Loucy (cell line): ENCODE measurements around the gene PRMT2.

ENCODE experiments used
- H2AFZ ChIP-seq: fragments of 200-600 bp; sonication (generic); 2 replicates; pipeline ENCODE4 v1.6.0; 2016; ENCODE audit warnings: antibody characterized with exemption, mild to moderate bottlenecking, low read length, moderate library complexity
- H3F3A ChIP-seq: fragments of 200-600 bp; 2 replicates; pipeline ENCODE4 v1.6.0; 2016; ENCODE audit warnings: antibody characterized with exemption, low read depth, mild to moderate bottlenecking
- H3K27me3 ChIP-seq: fragments of 200-600 bp; sonication (generic); 2 replicates; pipeline ENCODE4 v1.6.1; 2014; ENCODE audit warnings: low read length, mild to moderate bottlenecking; ENCODE audit not compliant: insufficient read depth, poor library complexity, severe bottlenecking
- H3K36me3 ChIP-seq: fragments of 200-600 bp; sonication (generic); 2 replicates; pipeline ENCODE4 v1.6.1; 2016; ENCODE audit warnings: low read length; ENCODE audit not compliant: insufficient read depth
- H3K4me1 ChIP-seq: fragments of 200-600 bp; sonication (generic); 2 replicates; pipeline ENCODE4 v1.5.1; 2014; ENCODE audit warnings: low read length, mild to moderate bottlenecking; ENCODE audit not compliant: insufficient read depth, poor library complexity, severe bottlenecking
- H3K4me2 ChIP-seq: fragments of 200-600 bp; sonication (generic); 2 replicates; pipeline ENCODE4 v1.6.0; 2014; ENCODE audit warnings: antibody characterized with exemption, low read length, low read depth, mild to moderate bottlenecking; ENCODE audit not compliant: poor library complexity, severe bottlenecking
- H3K4me3 ChIP-seq: fragments of 200-600 bp; sonication (generic); 2 replicates; pipeline ENCODE4 v1.5.1; 2014; ENCODE audit warnings: low read length, mild to moderate bottlenecking, mixed read lengths; ENCODE audit not compliant: poor library complexity, severe bottlenecking
- H3K79me2 ChIP-seq: fragments of 200-600 bp; sonication (generic); 2 replicates; pipeline ENCODE4 v1.6.1; 2014; ENCODE audit warnings: low read length; ENCODE audit not compliant: insufficient read depth
- H3K9ac ChIP-seq: fragments of 200-600 bp; sonication (generic); 2 replicates; pipeline ENCODE4 v1.6.0; 2014; ENCODE audit warnings: mild to moderate bottlenecking, low read depth, low read length, moderate library complexity; ENCODE audit not compliant: poor library complexity, severe bottlenecking
- H3K9me2 ChIP-seq: fragments of 200-600 bp; sonication (generic); replicated peaks from 2 replicates; pipeline ENCODE4 v1.6.1; 2016; ENCODE audit warnings: low read depth, low read length, mixed read lengths
- H3K9me3 ChIP-seq: fragments of 200-600 bp; sonication (generic); 2 replicates; pipeline ENCODE4 v1.6.1; 2014; ENCODE audit warnings: mild to moderate bottlenecking, antibody characterized with exemption, low read length, low read depth; ENCODE audit not compliant: insufficient read depth
- H4K20me1 ChIP-seq: fragments of 200-600 bp; sonication (generic); 2 replicates; pipeline ENCODE4 v1.6.0; 2014; ENCODE audit warnings: antibody characterized with exemption, low read length, mild to moderate bottlenecking; ENCODE audit not compliant: insufficient read depth, poor library complexity, severe bottlenecking
- EZH2phosphoT487 ChIP-seq: fragments of 200-600 bp; IDR thresholded peaks from 2 replicates; pipeline ENCODE4 v1.6.1; 2018; ENCODE audit warnings: antibody characterized with exemption, mild to moderate bottlenecking, moderate library complexity, borderline replicate concordance
- TF ChIP-seq, protein P1 (sequence below): fragments of 200-600 bp; sonication (generic); conservative IDR thresholded peaks from 2 replicates; pipeline ENCODE4 v1.5.1; 2014; ENCODE audit warnings: mild to moderate bottlenecking, antibody characterized with exemption, low read length

PRMT2 gene

DNA sequence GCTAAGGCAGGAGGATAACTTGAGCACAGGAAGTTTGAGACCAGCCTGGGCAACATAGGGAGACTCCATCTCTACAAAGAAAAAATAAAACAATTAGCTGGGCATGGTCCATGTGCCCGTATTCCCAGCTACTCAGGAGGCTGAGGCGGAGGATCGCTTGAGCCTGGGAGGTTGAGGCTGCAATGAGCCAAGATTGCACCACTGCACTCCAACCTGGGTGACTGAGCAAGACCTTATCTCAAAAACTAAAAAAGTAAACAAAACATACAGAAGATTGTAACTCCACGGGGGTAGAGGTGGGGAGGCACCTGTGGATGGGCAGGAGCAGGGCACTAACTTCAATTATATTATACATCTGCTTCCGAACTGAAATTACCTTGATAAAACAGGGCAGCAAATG is 35.2 kb upstream of the PRMT2 start:
- TF ChIP-seq EZH2phosphoT487, result no peak
- TF ChIP-seq, protein P1, sequence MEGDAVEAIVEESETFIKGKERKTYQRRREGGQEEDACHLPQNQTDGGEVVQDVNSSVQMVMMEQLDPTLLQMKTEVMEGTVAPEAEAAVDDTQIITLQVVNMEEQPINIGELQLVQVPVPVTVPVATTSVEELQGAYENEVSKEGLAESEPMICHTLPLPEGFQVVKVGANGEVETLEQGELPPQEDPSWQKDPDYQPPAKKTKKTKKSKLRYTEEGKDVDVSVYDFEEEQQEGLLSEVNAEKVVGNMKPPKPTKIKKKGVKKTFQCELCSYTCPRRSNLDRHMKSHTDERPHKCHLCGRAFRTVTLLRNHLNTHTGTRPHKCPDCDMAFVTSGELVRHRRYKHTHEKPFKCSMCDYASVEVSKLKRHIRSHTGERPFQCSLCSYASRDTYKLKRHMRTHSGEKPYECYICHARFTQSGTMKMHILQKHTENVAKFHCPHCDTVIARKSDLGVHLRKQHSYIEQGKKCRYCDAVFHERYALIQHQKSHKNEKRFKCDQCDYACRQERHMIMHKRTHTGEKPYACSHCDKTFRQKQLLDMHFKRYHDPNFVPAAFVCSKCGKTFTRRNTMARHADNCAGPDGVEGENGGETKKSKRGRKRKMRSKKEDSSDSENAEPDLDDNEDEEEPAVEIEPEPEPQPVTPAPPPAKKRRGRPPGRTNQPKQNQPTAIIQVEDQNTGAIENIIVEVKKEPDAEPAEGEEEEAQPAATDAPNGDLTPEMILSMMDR, result no peak
- H3K27me3 ChIP-seq, result no peaks in the 10 kb centered on the region
- no peaks in the 10 kb centered on the region for H3K9me2 ChIP-seq
- H2AFZ ChIP-seq, result no peak overlapping the region
- H3F3A ChIP-seq, result no peaks in the 10 kb centered on the region
- H3K4me2 ChIP-seq, result no peak overlapping the region
- no peaks in the 10 kb centered on the region for H4K20me1 ChIP-seq
- H3K9me3 ChIP-seq, result no peaks in the 10 kb centered on the region
- H3K9ac ChIP-seq, result no peak overlapping the region
- peaks cover 21% of the 10 kb centered on the region for H3K4me1 ChIP-seq
- no peaks in the 10 kb centered on the region for H3K36me3 ChIP-seq
- H3K4me3 ChIP-seq, result no peak overlapping the region
- no peaks in the 10 kb centered on the region for H3K79me2 ChIP-seq

DNA sequence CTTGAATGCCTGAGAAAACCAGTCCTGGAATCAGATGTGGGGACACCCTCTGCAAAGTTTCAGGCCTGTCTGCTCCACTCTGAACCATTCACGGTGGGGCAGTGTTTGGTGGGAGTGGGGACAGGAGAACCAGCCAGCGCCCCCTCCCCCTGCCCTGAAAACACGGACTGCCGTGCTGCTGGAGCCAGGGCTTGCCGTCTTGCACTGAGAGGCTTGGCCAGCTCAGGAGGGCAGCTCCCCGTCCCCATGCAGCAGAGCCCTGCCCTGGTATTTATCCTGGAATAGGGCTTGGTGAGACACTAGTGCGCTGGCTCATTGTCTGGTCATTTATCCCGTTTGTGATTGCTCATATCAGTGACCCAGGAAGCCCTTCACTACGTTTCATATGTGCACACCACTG is 34.5 kb upstream of the PRMT2 start:
- H3K27me3 ChIP-seq, result no peaks in the 10 kb centered on the region
- peaks cover 28% of the 10 kb centered on the region for H3K4me1 ChIP-seq
- H3K9me2 ChIP-seq, result no peaks in the 10 kb centered on the region
- no peak overlapping the region for H3K4me2 ChIP-seq
- no peaks in the 10 kb centered on the region for H3K79me2 ChIP-seq
- no peaks in the 10 kb centered on the region for H3K9me3 ChIP-seq
- no peaks in the 10 kb centered on the region for H3K36me3 ChIP-seq
- no peaks in the 10 kb centered on the region for H4K20me1 ChIP-seq
- H2AFZ ChIP-seq, result no peak overlapping the region
- TF ChIP-seq, protein P1, result no peak
- TF ChIP-seq EZH2phosphoT487, result no peak
- no peaks in the 10 kb centered on the region for H3F3A ChIP-seq
- no peak overlapping the region for H3K9ac ChIP-seq
- H3K4me3 ChIP-seq, result no peak overlapping the region

DNA sequence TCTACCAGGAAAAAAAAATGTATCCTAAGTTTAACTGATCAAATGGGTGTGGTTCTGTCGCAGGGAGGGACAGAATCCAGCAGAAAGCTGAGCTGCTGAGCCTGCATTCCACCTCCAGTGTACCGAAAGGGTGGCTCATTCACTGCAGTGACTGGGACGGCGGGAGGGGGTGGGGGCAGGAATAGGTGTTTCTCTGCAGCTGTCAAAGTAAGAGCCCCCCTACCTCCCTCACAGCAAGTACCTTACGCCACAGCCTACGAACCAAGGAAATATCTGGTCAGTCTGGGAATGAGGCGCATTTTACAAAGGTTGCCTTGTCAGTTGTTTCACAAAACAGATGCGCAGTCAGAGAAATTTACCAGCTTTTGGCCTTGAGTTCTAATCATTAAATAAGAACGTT is 32.2 kb upstream of the PRMT2 start:
- Histone ChIP-seq H4K20me1 (no peaks in the 10 kb centered on the region), H3K4me3 (no peak overlapping the region), H3K27me3 (no peaks in the 10 kb centered on the region), H2AFZ (no peak overlapping the region), H3K9me3 (no peaks in the 10 kb centered on the region), H3F3A (no peaks in the 10 kb centered on the region), H3K9me2 (no peaks in the 10 kb centered on the region), H3K4me1 (peaks cover 50% of the 10 kb centered on the region), H3K36me3 (no peaks in the 10 kb centered on the region), H3K4me2 (no peak overlapping the region), H3K79me2 (no peaks in the 10 kb centered on the region), H3K9ac (no peak overlapping the region)
- TF ChIP-seq, protein P1, result no peak
- TF ChIP-seq EZH2phosphoT487, result no peak
